IMR-90 (cell line): ENCODE data around the gene PTPRG. TPM values are rescaled to one million over a fixed set of nuclear protein-coding genes. Genes with fewer than 3 reads are reported as not detected.

Experiments
- ATAC-seq: fragments of 200-7000 bp; cut with Tn5 transposase; 2 replicates; pipeline ENCODE4 v1.9.1; 2020; ENCODE audit warnings: low read depth, mild to moderate bottlenecking, moderate library complexity
- BruUV-seq: library from RNA; stranded (reverse); fragments of 400-500 nt; replicated peaks from 2 replicates; lab custom pipeline; 2021; lab: Mats Ljungman, UMichigan
- CTCF ChIA-PET: fragments of 300-600 bp; formaldehyde crosslinking; extraction: SDS; loops from one replicate; lab custom pipeline; 2021; ENCODE audit warnings: antibody characterized with exemption; lab: Yijun Ruan, JAX
- POLR2A ChIA-PET: fragments of 300-600 bp; sonication (Branson Sonifier 250); formaldehyde crosslinking; loops from one replicate; lab custom pipeline; 2022; ENCODE audit warnings: antibody characterized with exemption; ENCODE audit not compliant: unreplicated experiment; lab: Charles Lee
- DNase-seq: peaks from one replicate; pipeline ENCODE4 v3.0.0; 2013
- H2AFZ ChIP-seq: replicated peaks from 2 replicates; pipeline ENCODE3; 2013; ENCODE audit warnings: low read length, mild to moderate bottlenecking; ENCODE audit not compliant: poor library complexity
- H2AK5ac ChIP-seq: 2 replicates; pipeline ENCODE4 v1.6.1; 2013; ENCODE audit warnings: low read depth, low read length, inconsistent platforms
- H2AK9ac ChIP-seq: replicated peaks from 2 replicates; pipeline ENCODE3; 2013; ENCODE audit warnings: mild to moderate bottlenecking, low read depth, low read length, moderate library complexity; ENCODE audit not compliant: poor library complexity
- H2BK120ac ChIP-seq: 2 replicates; pipeline ENCODE4 v1.6.1; 2013; ENCODE audit warnings: low read depth, low read length, inconsistent platforms
- H2BK15ac ChIP-seq: 3 replicates; pipeline ENCODE4 v1.6.1; 2013; ENCODE audit warnings: low read depth, low read length, inconsistent platforms
- H2BK20ac ChIP-seq: 2 replicates; pipeline ENCODE4 v1.6.1; 2013; ENCODE audit warnings: low read depth, mild to moderate bottlenecking, inconsistent platforms, low read length, moderate library complexity
- H2BK5ac ChIP-seq: 2 replicates; pipeline ENCODE4 v1.6.1; 2013; ENCODE audit warnings: mild to moderate bottlenecking, low read depth, low read length, inconsistent platforms; ENCODE audit not compliant: poor library complexity, severe bottlenecking
- H3K14ac ChIP-seq: replicated peaks from 2 replicates; pipeline ENCODE4 v1.6.1; 2013; ENCODE audit warnings: low read depth, low read length, inconsistent platforms
- H3K18ac ChIP-seq: 2 replicates; pipeline ENCODE4 v1.6.1; 2013; ENCODE audit warnings: low read depth, low read length, control low read depth
- H3K23ac ChIP-seq: 2 replicates; pipeline ENCODE4 v1.6.1; 2013; ENCODE audit warnings: low read depth, low read length, inconsistent platforms
- H3K27ac ChIP-seq: 2 replicates; pipeline ENCODE4 v1.5.1; 2013; ENCODE audit warnings: mild to moderate bottlenecking, control low read depth, low read length; ENCODE audit not compliant: insufficient read depth
- H3K27me3 ChIP-seq: 2 replicates; pipeline ENCODE4 v1.6.1; 2013; ENCODE audit warnings: low read length; ENCODE audit not compliant: control insufficient read depth, insufficient read depth
- H3K36me3 ChIP-seq: 2 replicates; pipeline ENCODE4 v1.6.1; 2013; ENCODE audit warnings: low read length, mixed read lengths; ENCODE audit not compliant: control insufficient read depth, insufficient read depth
- H3K4ac ChIP-seq: 2 replicates; pipeline ENCODE4 v1.6.1; 2013; ENCODE audit warnings: low read depth, low read length, inconsistent platforms
- H3K4me1 ChIP-seq: 2 replicates; pipeline ENCODE4 v1.6.1; 2013; ENCODE audit warnings: low read length, mixed read lengths; ENCODE audit not compliant: control insufficient read depth, insufficient read depth
- H3K4me2 ChIP-seq: 2 replicates; pipeline ENCODE4 v1.6.1; 2013; ENCODE audit warnings: low read depth, mild to moderate bottlenecking, control low read depth, low read length, moderate library complexity
- H3K4me3 ChIP-seq: 2 replicates; pipeline ENCODE4 v1.5.1; 2013; ENCODE audit warnings: low read depth, mild to moderate bottlenecking, control low read depth, low read length, moderate library complexity; ENCODE audit not compliant: insufficient read depth
- H3K56ac ChIP-seq: 2 replicates; pipeline ENCODE4 v1.6.1; 2013; ENCODE audit warnings: low read length, inconsistent platforms; ENCODE audit not compliant: insufficient read depth; ENCODE audit errors: extremely low read depth
- H3K79me1 ChIP-seq, 2 experiments: 2 replicates each; pipeline ENCODE4 v1.6.1; 2013; ENCODE audit warnings: low read length in 2 of 2, inconsistent platforms in 1 of 2, low read depth in 1 of 2
- H3K9ac ChIP-seq: 2 replicates; pipeline ENCODE4 v1.6.1; 2013; ENCODE audit warnings: low read depth, low read length, control low read depth
- H3K9me1 ChIP-seq: 2 replicates; pipeline ENCODE4 v1.6.1; 2013; ENCODE audit warnings: low read length, inconsistent platforms; ENCODE audit not compliant: insufficient read depth
- H3K9me3 ChIP-seq: 2 replicates; pipeline ENCODE4 v1.6.1; 2013; ENCODE audit warnings: low read length; ENCODE audit not compliant: control insufficient read depth, insufficient read depth
- H4K20me1 ChIP-seq: 2 replicates; pipeline ENCODE4 v1.6.1; 2013; ENCODE audit warnings: low read length, inconsistent platforms; ENCODE audit not compliant: insufficient read depth
- H4K5ac ChIP-seq: 2 replicates; pipeline ENCODE4 v1.6.1; 2013; ENCODE audit warnings: mild to moderate bottlenecking, low read depth, low read length, control low read depth
- H4K8ac ChIP-seq, 2 experiments: 2 replicates each; pipeline ENCODE4 v1.6.1; 2013; ENCODE audit warnings: low read depth in 2 of 2, low read length in 2 of 2, control low read depth in 1 of 2, inconsistent platforms in 1 of 2
- H4K91ac ChIP-seq: 2 replicates; pipeline ENCODE4 v1.6.1; 2013; ENCODE audit warnings: low read depth, low read length, inconsistent platforms; ENCODE audit not compliant: insufficient read depth
- BHLHE40 ChIP-seq: fragments of 150-350 bp; IDR thresholded peaks from 2 replicates; pipeline ENCODE4 v1.6.1; 2016; ENCODE audit warnings: mild to moderate bottlenecking, low read depth, low read length
- CEBPB ChIP-seq: IDR thresholded peaks from 2 replicates; pipeline ENCODE4 v1.6.1; 2012; ENCODE audit warnings: low read depth, low read length, improper control_type of control experiment
- FOS ChIP-seq: fragments of 150-350 bp; IDR thresholded peaks from 2 replicates; pipeline ENCODE4 v1.6.1; 2016; ENCODE audit warnings: low read depth, low read length
- MAFK ChIP-seq: IDR thresholded peaks from 2 replicates; pipeline ENCODE4 v1.6.1; 2012; ENCODE audit warnings: low read depth, low read length, improper control_type of control experiment
- MAZ ChIP-seq: IDR thresholded peaks from 2 replicates; pipeline ENCODE4 v1.6.1; 2012; ENCODE audit warnings: low read depth, mild to moderate bottlenecking, low read length, improper control_type of control experiment, moderate library complexity, borderline replicate concordance
- NFE2L2 ChIP-seq: fragments of 150-350 bp; IDR thresholded peaks from 2 replicates; pipeline ENCODE4 v1.6.1; 2016; ENCODE audit warnings: low read depth, mild to moderate bottlenecking, low read length
- POLR2A ChIP-seq: IDR thresholded peaks from 2 replicates; pipeline ENCODE4 v1.6.1; 2012; ENCODE audit warnings: mild to moderate bottlenecking, low read depth, low read length
- RAD21 ChIP-seq: IDR thresholded peaks from 2 replicates; pipeline ENCODE4 v1.6.1; 2012; ENCODE audit warnings: low read length, improper control_type of control experiment
- RCOR1 ChIP-seq: IDR thresholded peaks from 2 replicates; pipeline ENCODE4 v1.6.1; 2012; ENCODE audit warnings: mild to moderate bottlenecking, low read length, improper control_type of control experiment; ENCODE audit not compliant: insufficient replicate concordance
- SMC3 ChIP-seq: fragments of 150-350 bp; IDR thresholded peaks from 2 replicates; pipeline ENCODE4 v1.6.1; 2016; ENCODE audit warnings: low read depth, mild to moderate bottlenecking, antibody characterized with exemption, low read length, moderate library complexity
- WGBS, 2 experiments: methylation state at CpG; one replicate each; pipeline versions ENCODE4 v1.1.5 to v1.1.7; 2013; ENCODE audit warnings: missing lambda C conversion rate in 2 of 2; ENCODE audit not compliant: insufficient read length in 1 of 2; ENCODE audit errors: extremely low coverage in 2 of 2; 5-methylcytosine and 5-hydroxymethylcytosine counted together
- dilution Hi-C: fragments of 300-500 bp; cut with HindIII; formaldehyde crosslinking; loops from one replicate; pipeline ENCODE4 v1.14.3; 2018; ENCODE audit warnings: low sequenced_read_pairs; ENCODE audit not compliant: unreplicated experiment
- in situ Hi-C: fragments of 300-500 bp; cut with MboI; formaldehyde crosslinking; loops from 3 replicates; pipeline ENCODE4 v1.14.3; 2019; ENCODE audit warnings: low sequenced_read_pairs, inconsistent platforms, mixed read lengths
- intact Hi-C: fragments of 100-400 bp; cut with micrococcal nuclease; formaldehyde crosslinking; loops from 2 replicates; pipeline ENCODE4 v1.10.0; 2022
- polyA plus RNA-seq, 3 experiments: library from polyadenylated mRNA; depleted of rRNA; stranded (reverse); fragments of >200 nt; gene quantifications; 2 replicates each; pipeline ENCODE4 v1.2.3, GENCODE V29; 2012; ENCODE audit warnings: low replicate concordance in 1 of 3
- total RNA-seq: library from RNA; depleted of rRNA; stranded (reverse); fragments of >200 nt; gene quantifications from 2 replicates; pipeline ENCODE4 v1.2.3, GENCODE V29; 2012
- TF ChIP-seq, protein P1 (sequence below): fragments of 150-350 bp; IDR thresholded peaks from 2 replicates; pipeline ENCODE4 v1.6.1; 2017; ENCODE audit warnings: mild to moderate bottlenecking, antibody characterized with exemption, low read length, low read depth
- TF ChIP-seq, protein P2 (sequence below): fragments of 150-350 bp; IDR thresholded peaks from 2 replicates; pipeline ENCODE4 v1.6.1; 2016; ENCODE audit warnings: low read depth, mild to moderate bottlenecking, low read length, moderate library complexity, borderline replicate concordance
- TF ChIP-seq, protein P3 (sequence below): conservative IDR thresholded peaks from 2 replicates; pipeline ENCODE4 v1.5.1; 2012; ENCODE audit warnings: mild to moderate bottlenecking, low read depth, low read length, improper control_type of control experiment

Gene PTPRG
- total and polyA plus RNA-seq, 2 of the 4 experiments (the other 2 are of a cell fraction): 7.7 to 31.0 TPM

- no peaks in the 10 kb centered on the region for H3K36me3 ChIP-seq
- no CpG with 5 or more reads among the region's 2 CpGs for WGBS, 2 experiments
- in situ Hi-C loops: no loop called here
- BruUV-seq: no TSS peak
- dilution Hi-C loops: no loop called here
- no peak overlapping the region for H3K4me2 ChIP-seq
- H2BK15ac ChIP-seq: no peak overlapping the region
- H2AK9ac ChIP-seq: no peak overlapping the region
- H4K5ac ChIP-seq: no peak overlapping the region
- H3K9me3 ChIP-seq: no peaks in the 10 kb centered on the region
- no peak overlapping the region for H2BK5ac ChIP-seq
- peaks cover 14% of the 10 kb centered on the region; the same call in 1 of the 2 replicates for H4K20me1 ChIP-seq
- CTCF ChIA-PET: interaction anchor here (0.7 kb wide), 1 partner anchor 38 kb away, joined by 3 read pairs; no protein-coding TSS in a partner anchor
- H3K9me1 ChIP-seq: no peaks in the 10 kb centered on the region
- no peak overlapping the region for H3K18ac ChIP-seq
- intact Hi-C loops: loop anchor here (5.0 kb wide), 1 partner anchor 1002 kb away; no protein-coding TSS in a partner anchor
- no peak overlapping the region for H3K4me3 ChIP-seq
- H2BK120ac ChIP-seq: no peak overlapping the region
- H3K27me3 ChIP-seq: no peaks in the 10 kb centered on the region
- H2BK20ac ChIP-seq: no peak overlapping the region
- TF ChIP-seq, protein P1, sequence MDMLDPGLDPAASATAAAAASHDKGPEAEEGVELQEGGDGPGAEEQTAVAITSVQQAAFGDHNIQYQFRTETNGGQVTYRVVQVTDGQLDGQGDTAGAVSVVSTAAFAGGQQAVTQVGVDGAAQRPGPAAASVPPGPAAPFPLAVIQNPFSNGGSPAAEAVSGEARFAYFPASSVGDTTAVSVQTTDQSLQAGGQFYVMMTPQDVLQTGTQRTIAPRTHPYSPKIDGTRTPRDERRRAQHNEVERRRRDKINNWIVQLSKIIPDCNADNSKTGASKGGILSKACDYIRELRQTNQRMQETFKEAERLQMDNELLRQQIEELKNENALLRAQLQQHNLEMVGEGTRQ: no peak
- TF ChIP-seq RCOR1 (no peak), BHLHE40 (no peak), SMC3 (no peak), CEBPB (no peak), NFE2L2 (no peak), MAFK (no peak), POLR2A (no peak), RAD21 (no peak), MAZ (no peak), FOS (no peak)
- TF ChIP-seq, protein P2, sequence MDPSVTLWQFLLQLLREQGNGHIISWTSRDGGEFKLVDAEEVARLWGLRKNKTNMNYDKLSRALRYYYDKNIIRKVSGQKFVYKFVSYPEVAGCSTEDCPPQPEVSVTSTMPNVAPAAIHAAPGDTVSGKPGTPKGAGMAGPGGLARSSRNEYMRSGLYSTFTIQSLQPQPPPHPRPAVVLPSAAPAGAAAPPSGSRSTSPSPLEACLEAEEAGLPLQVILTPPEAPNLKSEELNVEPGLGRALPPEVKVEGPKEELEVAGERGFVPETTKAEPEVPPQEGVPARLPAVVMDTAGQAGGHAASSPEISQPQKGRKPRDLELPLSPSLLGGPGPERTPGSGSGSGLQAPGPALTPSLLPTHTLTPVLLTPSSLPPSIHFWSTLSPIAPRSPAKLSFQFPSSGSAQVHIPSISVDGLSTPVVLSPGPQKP: no peak
- TF ChIP-seq, protein P3, sequence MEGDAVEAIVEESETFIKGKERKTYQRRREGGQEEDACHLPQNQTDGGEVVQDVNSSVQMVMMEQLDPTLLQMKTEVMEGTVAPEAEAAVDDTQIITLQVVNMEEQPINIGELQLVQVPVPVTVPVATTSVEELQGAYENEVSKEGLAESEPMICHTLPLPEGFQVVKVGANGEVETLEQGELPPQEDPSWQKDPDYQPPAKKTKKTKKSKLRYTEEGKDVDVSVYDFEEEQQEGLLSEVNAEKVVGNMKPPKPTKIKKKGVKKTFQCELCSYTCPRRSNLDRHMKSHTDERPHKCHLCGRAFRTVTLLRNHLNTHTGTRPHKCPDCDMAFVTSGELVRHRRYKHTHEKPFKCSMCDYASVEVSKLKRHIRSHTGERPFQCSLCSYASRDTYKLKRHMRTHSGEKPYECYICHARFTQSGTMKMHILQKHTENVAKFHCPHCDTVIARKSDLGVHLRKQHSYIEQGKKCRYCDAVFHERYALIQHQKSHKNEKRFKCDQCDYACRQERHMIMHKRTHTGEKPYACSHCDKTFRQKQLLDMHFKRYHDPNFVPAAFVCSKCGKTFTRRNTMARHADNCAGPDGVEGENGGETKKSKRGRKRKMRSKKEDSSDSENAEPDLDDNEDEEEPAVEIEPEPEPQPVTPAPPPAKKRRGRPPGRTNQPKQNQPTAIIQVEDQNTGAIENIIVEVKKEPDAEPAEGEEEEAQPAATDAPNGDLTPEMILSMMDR: no peak
- POLR2A ChIA-PET: no interaction called here
- ATAC-seq: no peak
- no peak overlapping the region for H2AK5ac ChIP-seq
- no peak overlapping the region for H3K9ac ChIP-seq
- H3K4me1 ChIP-seq: peaks cover 3% of the 10 kb centered on the region; the same call in 1 of the 2 replicates
- no peak overlapping the region for H3K14ac ChIP-seq
- no peak overlapping the region for H3K23ac ChIP-seq
- H2AFZ ChIP-seq: no peak overlapping the region
- no peak for DNase-seq
- H4K8ac ChIP-seq: no peak overlapping the region
- H3K56ac ChIP-seq: no peak overlapping the region
- peaks cover 22 to 61% of the 10 kb centered on the region in 2 experiments for H3K79me1 ChIP-seq
- H3K27ac ChIP-seq: no peak overlapping the region
- H4K91ac ChIP-seq: no peak overlapping the region
- no peak overlapping the region for H3K4ac ChIP-seq
Observed at GRCh38 chr3:61724183-61724582, 162.8 kb downstream of the PTPRG start.
